ENCODE measurements around the gene TMEM214.
"Not testable (repeated sequence)": the region's sequence is repeated elsewhere in the genome, so short reads cannot be mapped to it uniquely, and the experiment has no call there.

Gene TMEM214

GRCh38 chr2:27075566-27075871 lies 42.8 kb downstream of the TMEM214 start:
- not testable (repeated sequence) for H2BK15ac ChIP-seq (ENCODE audit: low read length); H2BK12ac ChIP-seq (ENCODE audit: low read length); DNase-seq (ENCODE audit: low spot score); H3K4me2 ChIP-seq (ENCODE audit: insufficient read depth, low read length, poor library complexity, severe bottlenecking); H3K9me3 ChIP-seq (replicated peaks in 1 of 2; ENCODE audit: control insufficient read depth in 2 of 2, insufficient read depth in 1 of 2, low read depth in 1 of 2, low read length in 2 of 2); H3K27ac ChIP-seq (replicated peaks; ENCODE audit: low read length); H2AK5ac ChIP-seq (ENCODE audit: low read depth, low read length); H3K23ac ChIP-seq (ENCODE audit: low read depth, low read length, poor library complexity); H4K91ac ChIP-seq (ENCODE audit: low read depth, low read length, poor library complexity); H2BK120ac ChIP-seq (ENCODE audit: low read depth, low read length); H4K8ac ChIP-seq (ENCODE audit: low read depth, low read length); H3K9ac ChIP-seq (ENCODE audit: low read depth, low read length, poor library complexity); H3K4ac ChIP-seq (ENCODE audit: low read length); H3K18ac ChIP-seq (ENCODE audit: low read length); H3K36me3 ChIP-seq (replicated peaks in 1 of 2; ENCODE audit: control insufficient read depth in 2 of 2, insufficient read depth in 2 of 2, low read length in 2 of 2); H3K79me1 ChIP-seq (ENCODE audit: low read depth, low read length); H2BK5ac ChIP-seq (ENCODE audit: low read length); H3K4me3 ChIP-seq (ENCODE audit: low read length in 2 of 2); H3K27me3 ChIP-seq (ENCODE audit: control insufficient read depth in 3 of 3, insufficient read depth in 3 of 3, low read depth in 1 of 3, low read length in 3 of 3); H3K14ac ChIP-seq (ENCODE audit: low read length)
- H3K4me1 ChIP-seq (ENCODE audit: control insufficient read depth in 2 of 2, insufficient read depth in 1 of 2, low read depth in 1 of 2, low read length in 2 of 2): peaks cover 17 to 43% of the 10 kb centered on the region in 2 donors
- no CpG with 5 or more reads among the region's 6 CpGs for WGBS, 2 donors (ENCODE audit: extremely low coverage in 2 of 2, insufficient read length in 2 of 2, insufficient replicate concordance in 1 of 2)
- H2AFZ ChIP-seq (ENCODE audit: low read length): peak overlapping the region; percentile 26

- H3K14ac ChIP-seq (ENCODE audit: low read length): no peak overlapping the region
- H3K18ac ChIP-seq (ENCODE audit: low read length): no peak overlapping the region
- H3K27me3 ChIP-seq (ENCODE audit: control insufficient read depth in 3 of 3, insufficient read depth in 3 of 3, low read depth in 1 of 3, low read length in 3 of 3): no peaks in the 10 kb centered on the region
- DNase-seq (ENCODE audit: low spot score): no peak
- no peak overlapping the region for H2AK5ac ChIP-seq (ENCODE audit: low read depth, low read length)
- H3K4me3 ChIP-seq (ENCODE audit: low read length in 2 of 2): no peak overlapping the region
- no peak overlapping the region for H3K4ac ChIP-seq (ENCODE audit: low read length)
- H4K8ac ChIP-seq (ENCODE audit: low read depth, low read length): no peak overlapping the region
- H2BK120ac ChIP-seq (ENCODE audit: low read depth, low read length): no peak overlapping the region
- H4K91ac ChIP-seq (ENCODE audit: low read depth, low read length, poor library complexity): no peak overlapping the region
- H3K36me3 ChIP-seq (replicated peaks in 1 of 2; ENCODE audit: control insufficient read depth in 2 of 2, insufficient read depth in 2 of 2, low read length in 2 of 2): no peaks in the 10 kb centered on the region
- H3K79me1 ChIP-seq (ENCODE audit: low read depth, low read length): no peaks in the 10 kb centered on the region
- no peak overlapping the region for H2AFZ ChIP-seq (ENCODE audit: low read length)
- H2BK15ac ChIP-seq (ENCODE audit: low read length): no peak overlapping the region
- peaks cover 15 to 46% of the 10 kb centered on the region in 2 donors for H3K4me1 ChIP-seq (ENCODE audit: control insufficient read depth in 2 of 2, insufficient read depth in 1 of 2, low read depth in 1 of 2, low read length in 2 of 2)
- H2BK12ac ChIP-seq (ENCODE audit: low read length): no peak overlapping the region
- no peak overlapping the region for H3K27ac ChIP-seq (replicated peaks; ENCODE audit: low read length)
- H3K9ac ChIP-seq (ENCODE audit: low read depth, low read length, poor library complexity): no peak overlapping the region
- no CpG with 5 or more reads among the region's 4 CpGs for WGBS, 2 donors (ENCODE audit: extremely low coverage in 2 of 2, insufficient read length in 2 of 2, insufficient replicate concordance in 1 of 2)
- H2BK5ac ChIP-seq (ENCODE audit: low read length): no peak overlapping the region
- H3K23ac ChIP-seq (ENCODE audit: low read depth, low read length, poor library complexity): no peak overlapping the region
- no peaks in the 10 kb centered on the region for H3K9me3 ChIP-seq (replicated peaks in 1 of 2; ENCODE audit: control insufficient read depth in 2 of 2, insufficient read depth in 1 of 2, low read depth in 1 of 2, low read length in 2 of 2)
- no peak overlapping the region for H3K4me2 ChIP-seq (ENCODE audit: insufficient read depth, low read length, poor library complexity, severe bottlenecking)
Measured at GRCh38 chr2:27076323-27076722, 43.6 kb downstream of the TMEM214 start.

- no peak overlapping the region for H3K4me3 ChIP-seq (ENCODE audit: low read length in 2 of 2)
- H3K4me2 ChIP-seq (ENCODE audit: insufficient read depth, low read length, poor library complexity, severe bottlenecking): no peak overlapping the region
- H4K8ac ChIP-seq (ENCODE audit: low read depth, low read length): no peak overlapping the region
- no peak overlapping the region for H2BK15ac ChIP-seq (ENCODE audit: low read length)
- no peak overlapping the region for H3K14ac ChIP-seq (ENCODE audit: low read length)
- H3K23ac ChIP-seq (ENCODE audit: low read depth, low read length, poor library complexity): no peak overlapping the region
- H3K79me1 ChIP-seq (ENCODE audit: low read depth, low read length): no peaks in the 10 kb centered on the region
- no peaks in the 10 kb centered on the region for H3K36me3 ChIP-seq (replicated peaks in 1 of 2; ENCODE audit: control insufficient read depth in 2 of 2, insufficient read depth in 2 of 2, low read length in 2 of 2)
- no peak for DNase-seq (ENCODE audit: low spot score)
- H3K27ac ChIP-seq (replicated peaks; ENCODE audit: low read length): no peak overlapping the region
- peak overlapping the region; percentile 36 for H2AK5ac ChIP-seq (ENCODE audit: low read depth, low read length)
- H2BK5ac ChIP-seq (ENCODE audit: low read length): no peak overlapping the region
- H2AFZ ChIP-seq (ENCODE audit: low read length): no peak overlapping the region
- H3K9me3 ChIP-seq (replicated peaks in 1 of 2; ENCODE audit: control insufficient read depth in 2 of 2, insufficient read depth in 1 of 2, low read depth in 1 of 2, low read length in 2 of 2): no peaks in the 10 kb centered on the region
- no peak overlapping the region for H3K4ac ChIP-seq (ENCODE audit: low read length)
- WGBS, 2 donors (ENCODE audit: extremely low coverage in 2 of 2, insufficient read length in 2 of 2, insufficient replicate concordance in 1 of 2): no CpG with 5 or more reads among the region's 7 CpGs
- H3K9ac ChIP-seq (ENCODE audit: low read depth, low read length, poor library complexity): no peak overlapping the region
- no peak overlapping the region for H2BK12ac ChIP-seq (ENCODE audit: low read length)
- H2BK120ac ChIP-seq (ENCODE audit: low read depth, low read length): no peak overlapping the region
- H3K4me1 ChIP-seq (ENCODE audit: control insufficient read depth in 2 of 2, insufficient read depth in 1 of 2, low read depth in 1 of 2, low read length in 2 of 2): peaks cover 17 to 54% of the 10 kb centered on the region in 2 donors
- peak overlapping the region; percentile 3 for H3K18ac ChIP-seq (ENCODE audit: low read length)
- no peaks in the 10 kb centered on the region for H3K27me3 ChIP-seq (ENCODE audit: control insufficient read depth in 3 of 3, insufficient read depth in 3 of 3, low read depth in 1 of 3, low read length in 3 of 3)
- H4K91ac ChIP-seq (ENCODE audit: low read depth, low read length, poor library complexity): no peak overlapping the region
Measured at GRCh38 chr2:27077231-27077630, 44.5 kb downstream of the TMEM214 start.

- Histone ChIP-seq H3K4me3 (ENCODE audit: low read length in 2 of 2) (no peak within 1 kb of the TSS), H3K9ac (ENCODE audit: low read depth, low read length, poor library complexity) (peak within 1 kb of the TSS; percentile 39), H4K91ac (ENCODE audit: low read depth, low read length, poor library complexity) (no peak within 1 kb of the TSS), H3K4ac (ENCODE audit: low read length) (peak within 1 kb of the TSS; percentile 41), H2BK15ac (ENCODE audit: low read length) (peak within 1 kb of the TSS; percentile 96), H2BK12ac (ENCODE audit: low read length) (no peak within 1 kb of the TSS), H3K27me3 (ENCODE audit: control insufficient read depth in 3 of 3, insufficient read depth in 3 of 3, low read depth in 1 of 3, low read length in 3 of 3) (no peaks in the 10 kb centered on the region), H2BK120ac (ENCODE audit: low read depth, low read length) (peak within 1 kb of the TSS; percentile 84), H3K9me3 (replicated peaks in 1 of 2; ENCODE audit: control insufficient read depth in 2 of 2, insufficient read depth in 1 of 2, low read depth in 1 of 2, low read length in 2 of 2) (no peaks in the 10 kb centered on the region), H3K4me2 (ENCODE audit: insufficient read depth, low read length, poor library complexity, severe bottlenecking) (peak within 1 kb of the TSS; percentile 29), H2BK5ac (ENCODE audit: low read length) (peak within 1 kb of the TSS; percentile 35), H3K14ac (ENCODE audit: low read length) (peak within 1 kb of the TSS; percentile 59), H3K79me1 (ENCODE audit: low read depth, low read length) (no peaks in the 10 kb centered on the region), H3K27ac (replicated peaks; ENCODE audit: low read length) (peak within 1 kb of the TSS; percentile 37), H2AK5ac (ENCODE audit: low read depth, low read length) (peak within 1 kb of the TSS; percentile 71), H2AFZ (ENCODE audit: low read length) (peak within 1 kb of the TSS; percentile 88), H4K8ac (ENCODE audit: low read depth, low read length) (no peak within 1 kb of the TSS), H3K18ac (ENCODE audit: low read length) (peak within 1 kb of the TSS; percentile 84), H3K4me1 (ENCODE audit: control insufficient read depth in 2 of 2, insufficient read depth in 1 of 2, low read depth in 1 of 2, low read length in 2 of 2) (peaks cover 12 to 48% of the 10 kb centered on the region in 2 donors), H3K36me3 (replicated peaks in 1 of 2; ENCODE audit: control insufficient read depth in 2 of 2, insufficient read depth in 2 of 2, low read length in 2 of 2) (no peaks in the 10 kb centered on the region), H3K23ac (ENCODE audit: low read depth, low read length, poor library complexity) (peak within 1 kb of the TSS; percentile 3)
- DNase-seq (ENCODE audit: low spot score): no peak
- no CpG with 5 or more reads among the region's 41 CpGs for WGBS, 2 donors (ENCODE audit: extremely low coverage in 2 of 2, insufficient read length in 2 of 2, insufficient replicate concordance in 1 of 2)
Measured at GRCh38 chr2:27078267-27079194, 45.8 kb downstream of the TMEM214 start, which contains the start of gene EMILIN1. EMILIN1 (plus strand) TSS chr2:27078615; CDS start chr2:27079066, 451 bp downstream.

Data from neuronal stem cell (in vitro differentiated cells).